GM10266 (cell line): Measurements from ENCODE around the gene CERS6.

ENCODE experiments used
- DNase-seq: peaks from one replicate; pipeline ENCODE4 v3.0.0; 2012; ENCODE audit errors: extremely low spot score
- CTCF ChIP-seq: IDR thresholded peaks from 2 replicates; pipeline ENCODE4 v1.5.1; 2012; ENCODE audit warnings: mild to moderate bottlenecking, low read depth; ENCODE audit not compliant: control insufficient read depth, insufficient read depth; ENCODE audit errors: missing control alignments

CERS6 gene

GRCh38 chr2:168633200-168633599 is 177.1 kb downstream of the CERS6 start:
- TF ChIP-seq CTCF: no peak
- no peak for DNase-seq

GRCh38 chr2:168633895-168634294 is 177.8 kb downstream of the CERS6 start:
- no peak for TF ChIP-seq CTCF

GRCh38 chr2:168635065-168635577 is 179.0 kb downstream of the CERS6 start:
- no peak for DNase-seq
- TF ChIP-seq CTCF: no peak

More at GRCh38 chr2:168633895-168634294, 177.8 kb downstream of the CERS6 start:
- DNase-seq: no peak

- no peak for DNase-seq
- TF ChIP-seq CTCF: no peak
Measured at GRCh38 chr2:168639018-168639417, 182.9 kb downstream of the CERS6 start.

GRCh38 chr2:168639441-168639898 is 183.4 kb downstream of the CERS6 start:
- no peak for DNase-seq
- no peak for TF ChIP-seq CTCF

- no peak for DNase-seq
- no peak for TF ChIP-seq CTCF
Measured at GRCh38 chr2:168640039-168640438, 184.0 kb downstream of the CERS6 start.

- TF ChIP-seq CTCF: no peak
Measured at GRCh38 chr2:168641636-168642035, 185.6 kb downstream of the CERS6 start.

More at GRCh38 chr2:168641636-168642035, 185.6 kb downstream of the CERS6 start:
- DNase-seq: no peak
